Measurements from ENCODE around the gene RAB37.

Gene RAB37

GRCh38 chr17:74712756-74713155 is 24.3 kb upstream of the RAB37 start, which contains the start of gene CD300LF:
TSS of gene CD300LF (minus strand) at chr17:74712923. CDS start at chr17:74712866, 57 bp downstream.
- no peak for TF ChIP-seq ZFX (IDR thresholded peaks at IDR 0.05)
- TF ChIP-seq CTCF (conservative IDR thresholded peaks at IDR 0.05), result no peak
- H3K27ac ChIP-seq, result no peak within 1 kb of the TSS

- no peak overlapping the region for H3K27ac ChIP-seq
- TF ChIP-seq CTCF (conservative IDR thresholded peaks at IDR 0.05) (no peak), ZFX (IDR thresholded peaks at IDR 0.05) (no peak)
These were observed 23.8 kb upstream of the RAB37 start for GRCh38 chr17:74713171-74713755.

- no peak overlapping the region for H3K27ac ChIP-seq
- TF ChIP-seq ZFX (IDR thresholded peaks at IDR 0.05) (no peak), CTCF (conservative IDR thresholded peaks at IDR 0.05) (no peak)
These were observed 21.9 kb upstream of the RAB37 start for GRCh38 chr17:74715144-74715543.

GRCh38 chr17:74720506-74720905 is 16.6 kb upstream of the RAB37 start:
- TF ChIP-seq ZFX (IDR thresholded peaks at IDR 0.05), result no peak
- no peak for TF ChIP-seq CTCF (conservative IDR thresholded peaks at IDR 0.05)
- H3K27ac ChIP-seq, result no peak overlapping the region

GRCh38 chr17:74722782-74723181 is 14.3 kb upstream of the RAB37 start:
- H3K27ac ChIP-seq, result no peak overlapping the region
- TF ChIP-seq CTCF (conservative IDR thresholded peaks at IDR 0.05), result no peak
- TF ChIP-seq ZFX (IDR thresholded peaks at IDR 0.05), result no peak

GRCh38 chr17:74723891-74724290 is 13.2 kb upstream of the RAB37 start:
- TF ChIP-seq ZFX (IDR thresholded peaks at IDR 0.05) (no peak), CTCF (conservative IDR thresholded peaks at IDR 0.05) (no peak)
- no peak overlapping the region for H3K27ac ChIP-seq

- TF ChIP-seq ZFX (IDR thresholded peaks at IDR 0.05) (no peak), CTCF (conservative IDR thresholded peaks at IDR 0.05) (no peak)
These were observed 11.9 kb upstream of the RAB37 start for GRCh38 chr17:74725111-74725510.

More at GRCh38 chr17:74725111-74725510, 11.9 kb upstream of the RAB37 start:
- no peak overlapping the region for H3K27ac ChIP-seq

Measured in C4-2B (cell line).